Measurements from ENCODE around the gene FGF12.

DNA sequence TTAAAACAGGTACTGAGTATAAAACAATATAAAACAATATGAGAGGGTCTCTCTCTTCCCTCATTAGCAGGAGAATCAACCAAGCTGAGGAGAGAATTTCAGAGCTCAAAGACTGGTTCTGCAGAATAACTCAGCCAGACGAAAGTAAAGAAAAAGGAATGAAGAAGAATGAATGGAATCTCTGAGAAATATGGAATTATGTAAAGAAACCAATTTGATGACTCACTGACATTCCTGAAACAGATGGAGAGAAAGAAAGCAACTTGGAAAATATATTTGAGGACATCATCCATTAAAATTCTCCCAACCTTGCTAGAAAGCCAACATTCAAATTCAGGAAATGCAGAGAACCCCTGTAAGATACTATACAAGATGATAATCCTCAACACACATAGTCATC, 635.5 kb downstream of the FGF12 start:
- TF ChIP-seq ZNF274 (IDR thresholded peaks at IDR 0.05; ENCODE audit: low read depth, low read length): no peak
- no peak for TF ChIP-seq YY1 (IDR thresholded peaks at IDR 0.05; ENCODE audit: insufficient read depth, insufficient read length)
